AG04450 (cell line): Measurements from ENCODE around the gene ITGA11. TPM values are rescaled to one million over a fixed set of nuclear protein-coding genes. Genes with fewer than 3 reads are reported as not detected.

Experiments
- CTCF ChIA-PET: fragments of 300-600, 350-600 bp; formaldehyde crosslinking; extraction: SDS; loops from one replicate; lab custom pipeline; 2022; ENCODE audit warnings: antibody characterized with exemption, inconsistent platforms; lab: Charles Lee
- POLR2A ChIA-PET: fragments of 350-600 bp; formaldehyde crosslinking; extraction: SDS; loops from one replicate; lab custom pipeline; 2021; ENCODE audit warnings: antibody characterized with exemption, inconsistent platforms; lab: Yijun Ruan, JAX
- DNase-seq: peaks from one replicate; pipeline ENCODE4 v3.0.0-alpha.2; 2011; ENCODE audit warnings: low read depth, low spot score
- H3K27ac ChIP-seq: one replicate; pipeline ENCODE4 v1.5.1; 2012; ENCODE audit warnings: low read depth, low read length, control low read depth
- H3K27me3 ChIP-seq: one replicate; pipeline ENCODE4 v1.6.0; 2012; ENCODE audit warnings: low read length; ENCODE audit not compliant: control insufficient read depth, insufficient read depth
- H3K4me3 ChIP-seq: 2 replicates; pipeline ENCODE4 v1.5.1; 2011; ENCODE audit warnings: mild to moderate bottlenecking, low read depth, low read length, control low read depth
- H3K9me3 ChIP-seq: 2 replicates; pipeline ENCODE4 v1.5.1; 2012; ENCODE audit warnings: low read length; ENCODE audit not compliant: control insufficient read depth, insufficient read depth
- CTCF ChIP-seq: IDR thresholded peaks from 2 replicates; pipeline ENCODE4 v1.5.1; 2011; ENCODE audit warnings: low read depth, low read length, control low read depth, inconsistent platforms
- polyA plus RNA-seq: library from polyadenylated mRNA; depleted of rRNA; stranded (reverse); fragments of >200 nt; gene quantifications from 2 replicates; pipeline ENCODE4 v1.2.3, GENCODE V29; 2011

ITGA11 gene
- polyA plus RNA-seq, 1 experiment, result 24.0 TPM

GRCh38 chr15:68404056-68404798 lies 27.7 kb downstream of the ITGA11 start:
- ChIA-PET CTCF (no interaction called here), POLR2A (no interaction called here)
- H3K9me3 ChIP-seq, result peaks cover 11% of the 10 kb centered on the region
- no peak for TF ChIP-seq CTCF
- H3K4me3 ChIP-seq, result no peak overlapping the region
- no peak overlapping the region for H3K27ac ChIP-seq
- no peak for DNase-seq
- H3K27me3 ChIP-seq, result no peaks in the 10 kb centered on the region

DNA sequence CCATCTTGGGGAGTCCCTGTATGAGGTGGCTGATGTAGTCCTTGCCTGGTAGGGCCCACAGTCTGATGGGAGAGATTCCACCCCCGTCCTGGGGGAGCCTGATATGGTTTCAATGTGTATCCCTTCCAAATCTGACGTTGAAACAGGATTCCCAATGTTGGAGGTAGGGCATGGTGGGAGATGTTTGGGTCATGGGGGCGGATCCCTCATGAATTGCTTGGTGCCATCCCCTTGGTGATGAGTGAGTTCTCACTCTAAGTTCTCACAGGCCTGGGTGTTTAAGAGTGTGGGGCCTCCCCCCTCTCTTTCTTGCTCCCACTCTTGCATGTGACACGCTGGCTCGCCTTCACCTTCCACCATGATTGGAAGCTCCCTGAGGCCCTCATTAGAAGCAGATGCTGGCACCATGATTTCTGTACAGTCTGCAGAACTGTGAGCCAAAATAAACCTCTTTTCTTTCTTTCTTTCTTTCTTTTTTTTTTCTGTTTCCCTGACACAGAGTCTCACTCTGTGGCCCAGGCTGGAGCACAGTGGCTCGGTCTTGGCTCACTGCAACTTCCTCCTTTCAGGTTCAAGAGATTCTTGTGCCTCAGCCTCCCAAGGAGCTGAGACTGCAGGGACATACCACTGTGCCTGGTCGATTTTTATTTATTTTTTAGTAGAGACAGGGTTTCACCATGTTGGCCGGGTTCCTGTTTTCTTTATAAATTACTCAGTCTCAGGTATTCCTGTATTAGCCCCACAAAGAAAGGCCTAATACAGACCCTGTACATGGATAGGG lies 28.6 kb downstream of the ITGA11 start:
- Histone ChIP-seq H3K27ac (peak overlapping the region; percentile 11), H3K9me3 (peaks cover 11% of the 10 kb centered on the region), H3K27me3 (no peaks in the 10 kb centered on the region), H3K4me3 (no peak overlapping the region)
- CTCF ChIA-PET, result no interaction called here
- no peak for TF ChIP-seq CTCF
- DNase-seq, result no peak
- POLR2A ChIA-PET, result no interaction called here

GRCh38 chr15:68402432-68403160 lies 29.4 kb downstream of the ITGA11 start:
- no peak for TF ChIP-seq CTCF
- Histone ChIP-seq H3K27me3 (no peaks in the 10 kb centered on the region), H3K27ac (no peak overlapping the region), H3K9me3 (peaks cover 11% of the 10 kb centered on the region), H3K4me3 (no peak overlapping the region)
- no peak for DNase-seq
- ChIA-PET POLR2A (no interaction called here), CTCF (no interaction called here)

- H3K27me3 ChIP-seq, result no peaks in the 10 kb centered on the region
- ChIA-PET POLR2A (no interaction called here), CTCF (no interaction called here)
- no peak overlapping the region for H3K4me3 ChIP-seq
- H3K27ac ChIP-seq, result no peak overlapping the region
- peaks cover 11% of the 10 kb centered on the region for H3K9me3 ChIP-seq
- DNase-seq, result no peak
- TF ChIP-seq CTCF, result no peak
Measured at GRCh38 chr15:68401496-68402431, 30.2 kb downstream of the ITGA11 start.
